ENCODE data around the gene TMEM45B. TPM values are rescaled to one million over a fixed set of nuclear protein-coding genes. Genes with fewer than 3 reads are reported as not detected.
"Not testable (repeated sequence)": the region's sequence is repeated elsewhere in the genome, so short reads cannot be mapped to it uniquely, and the experiment has no call there.

Gene TMEM45B
- total and polyA plus RNA-seq, 5 donors from 2014 or later = 1.1 to 9.7 (median 3.7) TPM

DNA sequence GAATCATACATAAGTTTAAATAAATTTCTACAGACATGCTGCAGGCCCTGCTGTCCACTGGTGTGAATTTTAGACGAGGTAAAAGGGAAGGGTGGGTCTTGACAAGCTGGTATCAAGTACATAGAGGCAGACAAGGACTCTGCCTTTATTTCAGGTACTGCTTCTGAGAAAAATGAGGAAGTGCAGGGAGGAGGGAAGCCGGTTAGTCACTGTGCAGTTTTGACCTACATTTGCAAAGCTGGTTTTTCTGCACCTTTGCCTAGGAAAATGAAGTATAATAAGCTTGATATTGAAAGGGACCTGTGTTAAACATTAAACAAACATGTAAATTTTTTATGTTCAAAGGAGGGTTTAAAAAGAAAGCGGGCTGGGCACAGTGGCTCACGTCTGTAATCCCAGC is 24.6 kb downstream of the TMEM45B start:
- peak overlapping the region in 2 of 3 donors; percentile 13 to 57 for H3K27ac Mint-ChIP-seq
- no peak for DNase-seq

DNA sequence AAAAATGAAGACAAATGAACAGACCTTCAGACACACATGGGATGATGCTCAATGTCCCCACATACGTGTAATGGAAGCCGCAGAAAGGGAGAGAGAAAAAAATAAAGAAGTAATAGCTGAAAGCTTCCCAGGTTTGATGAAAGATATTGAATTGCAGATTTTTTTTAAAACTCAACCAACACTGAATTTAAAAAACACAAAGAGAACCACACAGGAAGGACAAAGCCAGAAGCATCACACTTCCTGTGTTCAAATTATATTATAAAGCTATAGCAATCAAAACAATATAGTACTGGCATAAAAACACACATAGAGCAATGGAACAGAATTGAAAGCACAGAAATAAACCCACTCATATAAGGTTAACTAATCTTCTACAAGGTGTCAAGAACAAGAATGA is 26.5 kb downstream of the TMEM45B start:
- peak overlapping the region; percentile 29 for H3K4me3 ChIP-seq (ENCODE audit: low read depth, low read length)
- H3K4me1 ChIP-seq (ENCODE audit: control insufficient read depth, insufficient read depth, low read length, poor library complexity, severe bottlenecking) = peaks cover 5% of the 10 kb centered on the region
- DNase-seq (peak in 2 of 3 donors; percentile 40 to 53), ATAC-seq (ENCODE audit: low read depth in 2 of 2) (peak in 1 of 2 donors; percentile 37)
- peak overlapping the region; percentile 48 to 93 (median 63) for H3K27ac Mint-ChIP-seq
- H3K27ac ChIP-seq (ENCODE audit: insufficient read depth, low read length, poor library complexity, severe bottlenecking) = no peak overlapping the region
- peaks cover 5% of the 10 kb centered on the region for H3K36me3 Mint-ChIP-seq
- no peaks in the 10 kb centered on the region for H3K27me3 Mint-ChIP-seq
- no peaks in the 10 kb centered on the region for H3K36me3 ChIP-seq (ENCODE audit: control insufficient read depth, insufficient read depth, low read length)
- H3K27me3 ChIP-seq (ENCODE audit: control insufficient read depth, insufficient read depth, low read length) = no peaks in the 10 kb centered on the region
- H3K9me3 Mint-ChIP-seq = peaks cover 0 to 6% (median 0%) of the 10 kb centered on the region in 7 donors
- H3K4me1 Mint-ChIP-seq = peaks cover 18 to 58% (median 26%) of the 10 kb centered on the region in 4 donors
- H3K9me3 ChIP-seq (ENCODE audit: control insufficient read depth in 2 of 2, low read length in 2 of 2) = no peaks in the 10 kb centered on the region
- H3K4me3 Mint-ChIP-seq = peak overlapping the region in 2 of 4 donors; percentile 30 to 36

More for the DNA sequence above, 24.6 kb downstream of the TMEM45B start:
- Mint-ChIP-seq H3K9me3 (peaks cover 0 to 6% (median under 1%) of the 10 kb centered on the region in 7 donors), H3K4me1 (peaks cover 11 to 49% (median 20%) of the 10 kb centered on the region in 4 donors), H3K4me3 (peak overlapping the region in 3 of 4 donors; percentile 4 to 33 (median 9)), H3K36me3 (peaks cover 5% of the 10 kb centered on the region), H3K27me3 (no peaks in the 10 kb centered on the region)
- H3K4me3 ChIP-seq (ENCODE audit: low read depth, low read length) = no peak overlapping the region
- no peak overlapping the region for H3K27ac ChIP-seq (ENCODE audit: insufficient read depth, low read length, poor library complexity, severe bottlenecking)
- no peaks in the 10 kb centered on the region for H3K27me3 ChIP-seq (ENCODE audit: control insufficient read depth, insufficient read depth, low read length)
- no peaks in the 10 kb centered on the region for H3K4me1 ChIP-seq (ENCODE audit: control insufficient read depth, insufficient read depth, low read length, poor library complexity, severe bottlenecking)
- ATAC-seq (ENCODE audit: low read depth in 2 of 2) = no peak
- H3K36me3 ChIP-seq (ENCODE audit: control insufficient read depth, insufficient read depth, low read length) = no peaks in the 10 kb centered on the region
- H3K9me3 ChIP-seq (ENCODE audit: control insufficient read depth in 2 of 2, low read length in 2 of 2) = no peaks in the 10 kb centered on the region

DNA sequence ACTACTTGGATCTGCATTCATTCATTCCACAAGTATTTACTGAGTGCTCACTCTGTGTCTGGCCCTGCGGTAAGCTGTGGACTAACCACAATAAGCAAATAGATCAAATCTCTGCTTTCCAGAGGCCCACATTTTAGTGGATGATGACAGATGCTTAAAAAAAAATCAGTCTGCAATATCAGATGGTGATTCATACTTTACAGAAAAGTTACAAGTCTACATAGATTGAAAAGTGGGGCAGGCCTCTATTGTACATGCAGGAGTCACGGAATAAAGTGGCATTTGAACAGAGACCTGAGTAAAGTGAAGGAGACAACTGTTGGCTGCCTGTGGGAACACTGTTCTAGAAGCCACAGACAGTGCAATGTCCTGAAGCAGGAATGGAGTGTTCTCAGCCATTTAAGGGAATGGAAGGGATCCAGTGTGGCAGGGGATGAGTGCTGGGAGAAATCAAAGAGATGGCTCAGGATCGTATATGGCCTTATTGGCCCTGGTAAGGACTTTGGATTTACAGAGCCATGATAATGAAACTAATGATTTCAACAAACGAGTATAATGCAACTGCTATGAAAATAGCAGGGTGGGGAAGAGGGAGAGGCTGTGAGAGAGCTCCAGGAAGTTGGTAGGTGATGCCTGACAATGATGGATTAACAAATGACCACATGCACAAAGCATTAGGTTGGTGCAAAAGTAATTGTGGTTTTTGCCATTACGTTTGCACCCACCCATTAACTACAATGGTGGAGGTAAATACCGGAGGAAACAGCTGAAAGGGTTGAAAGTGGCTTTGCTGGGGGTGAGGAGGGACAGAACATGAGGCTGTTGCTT is 31.1 kb downstream of the TMEM45B start:
- Histone ChIP-seq H3K4me1 (ENCODE audit: control insufficient read depth, insufficient read depth, low read length, poor library complexity, severe bottlenecking) (peaks cover 5% of the 10 kb centered on the region), H3K36me3 (ENCODE audit: control insufficient read depth, insufficient read depth, low read length) (no peaks in the 10 kb centered on the region), H3K4me3 (ENCODE audit: low read depth, low read length) (no peak overlapping the region), H3K27ac (ENCODE audit: insufficient read depth, low read length, poor library complexity, severe bottlenecking) (no peak overlapping the region), H3K27me3 (ENCODE audit: control insufficient read depth, insufficient read depth, low read length) (no peaks in the 10 kb centered on the region), H3K9me3 (ENCODE audit: control insufficient read depth in 2 of 2, low read length in 2 of 2) (no peaks in the 10 kb centered on the region)
- H3K27me3 Mint-ChIP-seq = no peaks in the 10 kb centered on the region
- H3K9me3 Mint-ChIP-seq = peaks cover 0 to 6% (median 0%) of the 10 kb centered on the region in 7 donors
- DNase-seq (peak in 1 of 3 donors; percentile 43), ATAC-seq (ENCODE audit: low read depth in 2 of 2) (peak; percentile 24 to 59)
- peak overlapping the region in 3 of 4 donors; percentile 2 to 57 (median 41) for H3K4me3 Mint-ChIP-seq
- no peaks in the 10 kb centered on the region for H3K36me3 Mint-ChIP-seq
- H3K27ac Mint-ChIP-seq = peak overlapping the region; percentile 81 to 84 (median 84)
- peaks cover 13 to 39% (median 20%) of the 10 kb centered on the region in 4 donors for H3K4me1 Mint-ChIP-seq

DNA sequence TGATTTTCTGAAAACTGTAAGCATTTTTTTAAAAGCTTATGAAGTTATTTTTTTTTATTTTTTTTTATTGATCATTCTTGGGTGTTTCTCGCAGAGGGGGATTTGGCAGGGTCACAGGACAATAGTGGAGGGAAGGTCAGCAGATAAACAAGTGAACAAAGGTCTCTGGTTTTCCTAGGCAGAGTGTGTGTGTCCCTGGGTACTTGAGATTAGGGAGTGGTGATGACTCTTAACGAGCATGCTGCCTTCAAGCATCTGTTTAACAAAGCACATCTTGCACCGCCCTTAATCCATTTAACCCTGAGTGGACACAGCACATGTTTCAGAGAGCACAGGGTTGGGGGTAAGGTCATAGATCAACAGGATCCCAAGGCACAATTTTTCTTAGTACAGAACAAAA is 31.7 kb downstream of the TMEM45B start:
- not testable (repeated sequence) for H3K27me3 Mint-ChIP-seq; ATAC-seq (ENCODE audit: low read depth in 2 of 2); H3K36me3 Mint-ChIP-seq; DNase-seq; H3K27ac ChIP-seq (ENCODE audit: insufficient read depth, low read length, poor library complexity, severe bottlenecking); H3K4me3 Mint-ChIP-seq; H3K4me3 ChIP-seq (ENCODE audit: low read depth, low read length); H3K9me3 ChIP-seq (ENCODE audit: control insufficient read depth in 2 of 2, low read length in 2 of 2); H3K27me3 ChIP-seq (ENCODE audit: control insufficient read depth, insufficient read depth, low read length); H3K36me3 ChIP-seq (ENCODE audit: control insufficient read depth, insufficient read depth, low read length); H3K4me1 ChIP-seq (ENCODE audit: control insufficient read depth, insufficient read depth, low read length, poor library complexity, severe bottlenecking); H3K9me3 Mint-ChIP-seq
- H3K27ac Mint-ChIP-seq = peak overlapping the region in 1 of 3 donors; percentile 84
- peaks cover 11 to 39% (median 16%) of the 10 kb centered on the region in 4 donors for H3K4me1 Mint-ChIP-seq

DNA sequence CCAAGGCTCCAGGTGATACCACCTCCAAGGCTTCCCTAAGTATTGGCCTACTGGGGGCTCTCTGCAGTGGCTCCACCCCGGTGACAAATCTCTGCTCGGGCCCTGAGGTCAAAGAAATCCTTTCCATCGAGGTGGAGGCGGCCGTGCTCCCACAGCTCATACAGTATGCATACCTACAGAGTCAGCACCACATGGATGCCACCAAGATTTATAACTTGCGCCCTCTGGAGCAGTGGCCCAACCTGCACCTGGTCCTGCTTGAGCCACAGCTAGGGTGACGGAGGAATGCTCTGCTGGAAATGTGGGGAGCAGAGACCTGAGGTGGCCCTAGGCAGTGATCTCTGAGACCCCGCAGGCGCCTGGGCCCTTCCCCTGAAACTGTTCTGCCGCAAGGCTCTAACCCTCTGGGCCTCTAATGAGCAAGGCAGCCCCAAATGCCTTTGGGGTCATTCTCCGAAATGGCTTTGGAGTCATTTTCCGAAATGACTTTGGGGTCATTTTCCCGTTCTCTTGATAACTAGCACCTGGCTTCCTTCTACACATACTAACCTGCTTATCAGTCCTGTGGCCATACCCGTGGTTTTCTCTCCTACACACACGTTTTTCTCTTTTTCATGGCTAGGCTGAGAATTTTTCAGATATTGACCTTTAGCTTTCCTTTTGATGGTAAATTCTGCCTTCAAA is 33.9 kb downstream of the TMEM45B start:
- Histone ChIP-seq H3K4me1 (ENCODE audit: control insufficient read depth, insufficient read depth, low read length, poor library complexity, severe bottlenecking) (peaks cover 18% of the 10 kb centered on the region), H3K9me3 (ENCODE audit: control insufficient read depth in 2 of 2, low read length in 2 of 2) (no peaks in the 10 kb centered on the region), H3K27ac (ENCODE audit: insufficient read depth, low read length, poor library complexity, severe bottlenecking) (no peak overlapping the region), H3K36me3 (ENCODE audit: control insufficient read depth, insufficient read depth, low read length) (no peaks in the 10 kb centered on the region), H3K4me3 (ENCODE audit: low read depth, low read length) (no peak overlapping the region), H3K27me3 (ENCODE audit: control insufficient read depth, insufficient read depth, low read length) (no peaks in the 10 kb centered on the region)
- Mint-ChIP-seq H3K4me3 (no peak overlapping the region), H3K9me3 (no peaks in the 10 kb centered on the region), H3K4me1 (peaks cover 5 to 51% (median 29%) of the 10 kb centered on the region in 4 donors), H3K36me3 (no peaks in the 10 kb centered on the region), H3K27me3 (no peaks in the 10 kb centered on the region), H3K27ac (peak overlapping the region in 1 of 3 donors; percentile 44)
- no peak for DNase-seq
- no peak for ATAC-seq (ENCODE audit: low read depth in 2 of 2)

DNA sequence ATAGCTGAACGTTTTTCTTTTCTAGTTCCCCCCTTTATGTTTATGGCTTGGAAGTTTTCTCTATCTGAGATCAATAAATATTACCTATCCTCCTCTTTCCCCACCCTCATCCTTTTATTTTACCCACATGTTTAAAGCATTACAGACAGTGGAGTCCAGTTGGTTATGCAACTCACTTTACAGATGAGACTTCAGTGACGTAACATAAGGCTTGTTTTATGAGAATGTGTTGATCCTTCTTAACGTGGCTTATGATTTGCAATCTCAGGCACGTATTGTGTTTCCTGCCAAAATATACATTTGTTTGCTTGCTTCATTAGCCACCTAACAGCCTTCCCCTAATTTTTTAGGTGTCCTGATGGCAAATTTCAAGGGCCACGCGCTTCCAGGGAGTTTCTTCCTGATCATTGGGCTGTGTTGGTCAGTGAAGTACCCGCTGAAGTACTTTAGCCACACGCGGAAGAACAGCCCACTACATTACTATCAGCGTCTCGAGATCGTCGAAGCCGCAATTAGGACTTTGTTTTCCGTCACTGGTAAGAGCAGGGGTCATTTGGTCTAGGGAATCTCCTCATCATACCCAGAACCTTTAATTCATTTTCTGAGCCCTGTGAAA is 36.6 kb downstream of the TMEM45B start:
- H3K36me3 Mint-ChIP-seq = no peaks in the 10 kb centered on the region
- ATAC-seq (ENCODE audit: low read depth in 2 of 2) (no peak), DNase-seq (no peak)
- H3K27ac ChIP-seq (ENCODE audit: insufficient read depth, low read length, poor library complexity, severe bottlenecking) = no peak overlapping the region
- H3K4me1 Mint-ChIP-seq = peaks cover 0 to 44% (median 19%) of the 10 kb centered on the region in 4 donors
- H3K4me1 ChIP-seq (ENCODE audit: control insufficient read depth, insufficient read depth, low read length, poor library complexity, severe bottlenecking) = peaks cover 14% of the 10 kb centered on the region
- H3K27me3 Mint-ChIP-seq = no peaks in the 10 kb centered on the region
- no peak overlapping the region for H3K4me3 ChIP-seq (ENCODE audit: low read depth, low read length)
- no peaks in the 10 kb centered on the region for H3K9me3 ChIP-seq (ENCODE audit: control insufficient read depth in 2 of 2, low read length in 2 of 2)
- H3K27ac Mint-ChIP-seq = peak overlapping the region in 2 of 3 donors; percentile 98 to 99
- no peaks in the 10 kb centered on the region for H3K36me3 ChIP-seq (ENCODE audit: control insufficient read depth, insufficient read depth, low read length)
- no peaks in the 10 kb centered on the region for H3K27me3 ChIP-seq (ENCODE audit: control insufficient read depth, insufficient read depth, low read length)
- peak overlapping the region in 3 of 4 donors; percentile 4 to 16 (median 15) for H3K4me3 Mint-ChIP-seq
- no peaks in the 10 kb centered on the region for H3K9me3 Mint-ChIP-seq

DNA sequence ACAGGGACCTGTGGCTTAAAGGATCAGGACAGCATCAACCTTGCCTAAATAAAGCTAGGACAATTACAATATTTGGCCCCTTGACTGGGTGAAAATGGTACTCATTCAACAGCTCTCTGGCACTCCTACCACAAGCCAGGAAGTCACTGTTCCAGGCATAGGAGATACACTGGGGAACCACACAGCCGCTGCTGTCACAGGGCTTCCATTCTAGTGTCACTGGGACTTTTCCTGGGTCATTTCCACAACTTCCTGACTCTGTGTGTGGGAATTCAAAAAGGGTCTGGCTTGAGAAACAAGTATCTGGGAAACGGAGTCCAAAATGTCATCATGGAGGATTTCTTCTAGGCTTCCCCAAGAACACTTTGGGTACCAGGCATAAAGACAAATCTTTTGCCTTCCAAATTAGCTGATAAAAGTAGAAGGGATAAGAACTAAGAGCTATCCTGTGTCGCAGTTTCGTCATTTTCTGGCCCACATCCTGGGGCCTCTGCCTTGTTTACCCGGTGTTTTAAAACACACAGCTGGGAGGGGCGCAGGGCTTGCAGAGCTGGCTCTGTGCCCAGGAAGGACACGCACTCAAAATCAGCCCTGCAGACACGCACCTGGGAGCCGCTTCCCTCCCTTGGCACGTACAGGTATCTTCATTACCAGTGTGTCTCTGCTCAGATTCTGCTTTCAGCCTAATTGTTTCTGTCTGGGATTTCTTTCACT is 38.0 kb downstream of the TMEM45B start:
- Mint-ChIP-seq H3K4me3 (peak overlapping the region; percentile 11 to 83 (median 72)), H3K27ac (peak overlapping the region; percentile 98 to 100 (median 99)), H3K4me1 (peaks cover 0 to 49% (median 23%) of the 10 kb centered on the region in 4 donors), H3K9me3 (no peaks in the 10 kb centered on the region), H3K27me3 (no peaks in the 10 kb centered on the region), H3K36me3 (peaks cover 4% of the 10 kb centered on the region)
- peaks cover 14% of the 10 kb centered on the region for H3K4me1 ChIP-seq (ENCODE audit: control insufficient read depth, insufficient read depth, low read length, poor library complexity, severe bottlenecking)
- peak overlapping the region; percentile 58 for H3K4me3 ChIP-seq (ENCODE audit: low read depth, low read length)
- ATAC-seq (ENCODE audit: low read depth in 2 of 2) (peak; percentile 86 to 89), DNase-seq (peak; percentile 21 to 91 (median 87))
- H3K36me3 ChIP-seq (ENCODE audit: control insufficient read depth, insufficient read depth, low read length) = no peaks in the 10 kb centered on the region
- H3K27me3 ChIP-seq (ENCODE audit: control insufficient read depth, insufficient read depth, low read length) = no peaks in the 10 kb centered on the region
- no peaks in the 10 kb centered on the region for H3K9me3 ChIP-seq (ENCODE audit: control insufficient read depth in 2 of 2, low read length in 2 of 2)
- peak overlapping the region; percentile 64 for H3K27ac ChIP-seq (ENCODE audit: insufficient read depth, low read length, poor library complexity, severe bottlenecking)

All from CD4-positive, CD25-positive, alpha-beta regulatory T cell (primary cell).